Fibroblast of skin of right quadriceps (primary cell): ENCODE results near the gene UPK3A.

Experiments
- DNase-seq: peaks from one replicate; pipeline ENCODE4 v3.0.0-alpha.2; 2013

The UPK3A gene

GRCh38 chr22:45332001-45332400, 47.3 kb downstream of the UPK3A start:
- no peak for DNase-seq

- DNase-seq = peak; percentile 11
Observed at GRCh38 chr22:45334068-45334467, 49.3 kb downstream of the UPK3A start.

GRCh38 chr22:45334528-45334927, 49.8 kb downstream of the UPK3A start:
- no peak for DNase-seq

- DNase-seq = no peak
Observed at GRCh38 chr22:45335021-45335818, 50.5 kb downstream of the UPK3A start.

- no peak for DNase-seq
Observed at GRCh38 chr22:45335854-45336522, 51.2 kb downstream of the UPK3A start.

GRCh38 chr22:45336971-45337431, 52.3 kb downstream of the UPK3A start:
- DNase-seq = peak; percentile 13

- no peak for DNase-seq
Observed at GRCh38 chr22:45337536-45337935, 52.8 kb downstream of the UPK3A start.

- DNase-seq = no peak
Observed at GRCh38 chr22:45338795-45339194, 54.0 kb downstream of the UPK3A start.

GRCh38 chr22:45340323-45340722, 55.6 kb downstream of the UPK3A start:
- no peak for DNase-seq

GRCh38 chr22:45341498-45341897, 56.7 kb downstream of the UPK3A start:
- DNase-seq = no peak

GRCh38 chr22:45343143-45343542, 58.4 kb downstream of the UPK3A start:
- no peak for DNase-seq

- no peak for DNase-seq
Observed at GRCh38 chr22:45344334-45344733, 59.6 kb downstream of the UPK3A start.
